ENCODE results near the gene CDT1. TPM values are rescaled to one million over a fixed set of nuclear protein-coding genes. Genes with fewer than 3 reads are reported as not detected.

The CDT1 gene
- total and polyA plus RNA-seq, 8 donors, result 9.3 to 20.4 (median 13.4) TPM

DNA sequence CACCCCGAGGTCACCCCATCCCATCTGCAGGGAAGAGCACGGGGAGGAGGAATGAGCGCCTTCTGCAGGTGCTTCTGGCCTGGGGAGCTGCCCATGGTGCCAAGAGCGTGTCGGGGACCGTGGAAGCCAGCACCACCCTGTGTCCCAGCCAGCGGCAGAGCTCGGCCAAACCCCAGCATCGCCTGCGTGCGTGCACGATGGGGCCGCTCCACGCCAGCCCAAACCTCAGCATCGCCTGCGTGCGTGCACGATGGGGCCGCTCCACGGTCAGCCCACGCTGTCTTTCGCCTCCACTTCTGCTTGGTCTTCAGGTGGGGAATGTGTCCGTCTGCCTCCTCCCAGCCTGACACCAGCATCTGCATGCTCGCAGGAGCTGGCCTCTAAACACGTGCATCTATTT lies 39.2 kb downstream of the CDT1 start:
- TF ChIP-seq, protein P1, sequence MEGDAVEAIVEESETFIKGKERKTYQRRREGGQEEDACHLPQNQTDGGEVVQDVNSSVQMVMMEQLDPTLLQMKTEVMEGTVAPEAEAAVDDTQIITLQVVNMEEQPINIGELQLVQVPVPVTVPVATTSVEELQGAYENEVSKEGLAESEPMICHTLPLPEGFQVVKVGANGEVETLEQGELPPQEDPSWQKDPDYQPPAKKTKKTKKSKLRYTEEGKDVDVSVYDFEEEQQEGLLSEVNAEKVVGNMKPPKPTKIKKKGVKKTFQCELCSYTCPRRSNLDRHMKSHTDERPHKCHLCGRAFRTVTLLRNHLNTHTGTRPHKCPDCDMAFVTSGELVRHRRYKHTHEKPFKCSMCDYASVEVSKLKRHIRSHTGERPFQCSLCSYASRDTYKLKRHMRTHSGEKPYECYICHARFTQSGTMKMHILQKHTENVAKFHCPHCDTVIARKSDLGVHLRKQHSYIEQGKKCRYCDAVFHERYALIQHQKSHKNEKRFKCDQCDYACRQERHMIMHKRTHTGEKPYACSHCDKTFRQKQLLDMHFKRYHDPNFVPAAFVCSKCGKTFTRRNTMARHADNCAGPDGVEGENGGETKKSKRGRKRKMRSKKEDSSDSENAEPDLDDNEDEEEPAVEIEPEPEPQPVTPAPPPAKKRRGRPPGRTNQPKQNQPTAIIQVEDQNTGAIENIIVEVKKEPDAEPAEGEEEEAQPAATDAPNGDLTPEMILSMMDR (IDR thresholded peaks at IDR 0.05), result no peak
- H3K4me1 ChIP-seq, result peaks cover 0 to 16% of the 10 kb centered on the region in 2 donors
- no peak for DNase-seq
- H3K36me3 ChIP-seq, result peaks cover 0 to 64% of the 10 kb centered on the region in 2 donors
- no peak overlapping the region for H3K4me3 ChIP-seq
- H3K27ac ChIP-seq, result no peak overlapping the region
- no peaks in the 10 kb centered on the region for H3K27me3 ChIP-seq
- intact Hi-C loops (cut with DNase I), result no loop called here
- no peak for ATAC-seq
- no peaks in the 10 kb centered on the region for H3K9me3 ChIP-seq

DNA sequence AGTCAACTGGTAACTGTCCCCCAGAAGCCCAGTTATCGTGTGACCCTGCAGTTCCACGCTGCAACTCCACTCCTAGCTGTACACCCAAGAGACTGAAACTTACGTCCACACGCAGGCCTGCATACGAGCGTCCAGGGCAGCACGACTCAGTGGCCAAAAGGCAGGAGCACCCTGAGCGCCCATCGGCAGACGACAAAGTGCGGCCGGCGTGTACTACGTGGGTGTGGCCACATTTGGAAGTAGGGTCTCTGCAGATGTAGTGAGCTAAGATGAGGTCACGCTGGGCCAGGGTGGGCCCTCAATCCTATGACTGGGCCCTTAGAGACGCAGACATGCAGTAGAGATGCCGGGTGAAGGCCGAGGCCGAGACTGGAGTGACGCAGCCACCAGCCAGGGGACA lies 39.7 kb downstream of the CDT1 start:
- TF ChIP-seq, protein P1 (IDR thresholded peaks at IDR 0.05), result no peak
- H3K36me3 ChIP-seq, result peaks cover 0 to 62% of the 10 kb centered on the region in 2 donors
- H3K27ac ChIP-seq, result no peak overlapping the region
- H3K4me1 ChIP-seq, result peaks cover 0 to 16% of the 10 kb centered on the region in 2 donors
- intact Hi-C loops (cut with DNase I), result no loop called here
- DNase-seq, result no peak
- ATAC-seq, result no peak
- H3K4me3 ChIP-seq, result no peak overlapping the region
- H3K9me3 ChIP-seq, result no peaks in the 10 kb centered on the region
- no peaks in the 10 kb centered on the region for H3K27me3 ChIP-seq

DNA sequence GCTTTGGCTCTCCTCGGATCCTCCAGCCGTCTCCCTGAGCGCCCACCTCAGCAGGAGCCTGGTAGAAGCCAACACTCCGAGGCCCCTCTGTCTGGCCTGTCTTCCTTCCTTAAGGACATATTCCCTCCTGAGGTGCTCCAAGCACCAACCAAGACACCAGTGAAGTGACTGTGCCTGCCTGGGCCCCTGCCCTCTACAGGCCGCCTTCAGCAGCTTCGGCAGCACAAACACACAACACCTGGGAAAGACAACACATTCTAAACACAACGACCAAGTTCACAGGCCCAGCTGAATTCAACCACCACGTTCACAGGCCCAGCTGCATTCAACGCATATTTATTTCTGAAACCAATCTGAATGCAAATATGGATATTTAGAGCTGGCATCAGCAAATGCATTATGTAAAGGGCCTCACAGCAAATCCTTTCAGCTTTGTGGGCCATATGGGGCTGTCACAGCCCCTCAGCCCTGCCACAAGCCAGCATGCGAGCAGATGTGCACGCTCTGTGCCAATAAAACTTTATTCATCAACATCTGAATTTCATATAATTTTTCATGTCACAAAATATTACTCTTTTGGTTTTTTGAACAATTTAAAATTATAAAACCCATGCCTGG lies 40.9 kb downstream of the CDT1 start:
- H3K4me1 ChIP-seq, result peaks cover 0 to 11% of the 10 kb centered on the region in 2 donors
- DNase-seq (no peak), ATAC-seq (no peak)
- intact Hi-C loops (cut with DNase I), result no loop called here
- no peaks in the 10 kb centered on the region for H3K9me3 ChIP-seq
- H3K4me3 ChIP-seq, result no peak overlapping the region
- peaks cover 0 to 58% of the 10 kb centered on the region in 2 donors for H3K36me3 ChIP-seq
- no peaks in the 10 kb centered on the region for H3K27me3 ChIP-seq
- H3K27ac ChIP-seq, result no peak overlapping the region
- TF ChIP-seq, protein P1 (IDR thresholded peaks at IDR 0.05), result no peak

DNA sequence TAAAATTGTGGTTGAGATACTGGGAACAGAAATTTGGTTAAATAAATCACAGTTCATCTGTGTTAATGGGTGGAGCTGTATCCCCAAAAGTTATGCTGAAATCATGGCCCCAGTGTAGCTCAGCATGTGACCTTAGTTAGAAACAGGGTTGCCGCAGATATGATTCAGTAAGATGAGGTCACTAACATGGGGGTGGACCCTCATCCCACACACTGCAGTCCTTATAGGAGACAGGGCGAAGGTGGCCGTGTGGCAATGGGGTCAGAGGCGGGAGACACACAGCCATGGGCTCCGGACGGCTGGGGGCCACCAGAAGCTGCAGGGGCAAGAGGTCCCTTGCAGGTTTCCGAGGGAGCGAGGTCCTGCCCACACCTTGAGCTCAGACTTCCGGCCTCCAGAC lies 42.5 kb downstream of the CDT1 start:
- no peak overlapping the region for H3K27ac ChIP-seq
- peak; percentile 21 for ATAC-seq
- no peak for DNase-seq
- no peaks in the 10 kb centered on the region for H3K27me3 ChIP-seq
- H3K36me3 ChIP-seq, result peaks cover 0 to 58% of the 10 kb centered on the region in 2 donors
- H3K4me1 ChIP-seq, result peaks cover 0 to 2% of the 10 kb centered on the region in 2 donors
- H3K9me3 ChIP-seq, result no peaks in the 10 kb centered on the region
- intact Hi-C loops (cut with DNase I), result no loop called here
- TF ChIP-seq, protein P1 (IDR thresholded peaks at IDR 0.05), result no peak
- no peak overlapping the region for H3K4me3 ChIP-seq

DNA sequence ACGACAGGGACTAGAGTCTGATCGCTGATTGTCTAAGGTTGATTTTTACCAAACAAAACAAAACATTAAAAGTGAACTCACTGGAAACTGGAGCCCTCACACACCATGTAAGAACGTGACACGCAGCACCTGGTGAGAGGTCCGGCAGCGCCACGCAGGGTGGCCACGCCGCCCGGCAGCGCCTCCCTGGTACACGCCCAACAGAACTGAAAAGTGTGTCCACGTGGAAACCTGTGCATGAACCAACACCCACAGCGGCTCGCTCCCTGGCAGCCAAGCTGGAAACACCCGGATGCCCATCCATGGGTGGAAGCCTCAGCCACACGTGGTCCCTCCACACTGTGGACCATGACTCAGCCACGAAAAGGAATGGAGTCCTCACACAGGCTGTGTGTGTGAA lies 44.1 kb downstream of the CDT1 start:
- DNase-seq (no peak), ATAC-seq (no peak)
- H3K27me3 ChIP-seq, result no peaks in the 10 kb centered on the region
- H3K9me3 ChIP-seq, result no peaks in the 10 kb centered on the region
- H3K4me3 ChIP-seq, result no peak overlapping the region
- H3K27ac ChIP-seq, result no peak overlapping the region
- intact Hi-C loops (cut with DNase I), result no loop called here
- H3K36me3 ChIP-seq, result peaks cover 0 to 53% of the 10 kb centered on the region in 2 donors
- peaks cover 0 to 9% of the 10 kb centered on the region in 2 donors for H3K4me1 ChIP-seq
- TF ChIP-seq, protein P1 (IDR thresholded peaks at IDR 0.05), result no peak

All from left lung (tissue), 10 donors.